ENCODE data around the gene C16orf89. TPM values are rescaled to one million over a fixed set of nuclear protein-coding genes. Genes with fewer than 3 reads are reported as not detected.

Gene C16orf89
- total and polyA plus RNA-seq, 10 of the 15 experiments (the other 5 are each of a cell fraction or from before 2014, with no cell fraction given), result not detected

DNA sequence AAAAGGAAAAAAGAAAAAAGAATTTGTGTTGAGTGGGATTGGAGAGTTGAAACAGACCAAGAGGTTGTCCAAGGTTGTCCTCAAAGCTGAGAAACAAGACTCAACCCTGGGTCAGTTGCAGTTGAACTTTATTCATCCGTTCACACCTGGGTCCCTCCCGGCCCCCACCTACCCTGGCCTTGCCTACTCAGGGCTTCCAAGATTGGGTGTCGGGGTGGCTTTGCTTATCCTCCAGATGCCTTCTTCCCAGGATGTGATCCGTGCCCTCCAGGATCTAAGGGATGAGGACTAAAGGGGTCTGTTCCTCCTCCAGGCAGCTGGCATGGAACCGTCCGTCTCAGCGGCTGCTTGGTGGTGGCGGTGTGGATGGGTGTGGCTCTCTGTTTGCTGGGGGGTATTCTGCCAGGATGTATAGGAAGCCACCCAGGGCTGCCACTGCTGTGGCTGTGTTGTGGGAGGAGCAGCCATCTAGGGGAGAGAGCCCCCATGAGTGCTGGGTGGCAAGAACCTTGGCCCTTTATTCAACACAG, 21.7 kb downstream of the C16orf89 start:
- no peaks in the 10 kb centered on the region for H3K27me3 ChIP-seq (replicated peaks in 1 of 2; ENCODE audit: control insufficient read depth in 2 of 2, insufficient read depth in 2 of 2, low read length in 1 of 2)
- H3K4me3 ChIP-seq, result no peak overlapping the region
- in situ Hi-C loops (cut with MboI) (no loop called here), intact Hi-C loops (cut with micrococcal nuclease; ENCODE audit: unreplicated experiment) (no loop called here)
- ChIA-PET CTCF (interaction anchor here (1.6 kb wide), 1 partner anchor 12 kb away, joined by 4 read pairs; no protein-coding TSS in a partner anchor), SMC1A (ENCODE audit: uncharacterized antibody, unreplicated experiment) (no interaction called here), RAD21 (ENCODE audit: unreplicated experiment) (no interaction called here), POLR2A (interaction anchor here (1.2 kb wide), 1 partner anchor 10 kb away, joined by 3 read pairs; the partner anchor contains the start of gene NAGPA)
- H3K79me2 ChIP-seq (ENCODE audit: control insufficient read depth, insufficient read depth, low read length), result no peaks in the 10 kb centered on the region
- H3K27ac ChIP-seq (ENCODE audit: control insufficient read depth, insufficient read depth), result no peak overlapping the region
- no peaks in the 10 kb centered on the region for H3K36me3 ChIP-seq (ENCODE audit: control insufficient read depth in 2 of 2, insufficient read depth in 2 of 2, low read length in 1 of 2)
- H3K4me2 ChIP-seq (ENCODE audit: control insufficient read depth, insufficient read depth), result no peak overlapping the region
- H3K9me3 ChIP-seq (replicated peaks; ENCODE audit: control insufficient read depth, insufficient read depth, low read length), result no peaks in the 10 kb centered on the region; the same call in 1 of the 3 replicates
- FAIRE-seq (no peak), ATAC-seq (no peak), DNase-seq (ENCODE audit: low read depth, low spot score) (no peak)
- no TSS peak for BruUV-seq (replicated peaks)
- H2AFZ ChIP-seq (ENCODE audit: control insufficient read depth, low read depth, low read length), result no peak overlapping the region
- no peak overlapping the region for H3K9ac ChIP-seq (ENCODE audit: control insufficient read depth, insufficient read depth, low read length)
- H4K20me1 ChIP-seq (ENCODE audit: control insufficient read depth, insufficient read depth), result no peaks in the 10 kb centered on the region
- WGBS (ENCODE audit: insufficient coverage, insufficient replicate concordance, low lambda C conversion rate, missing lambda C conversion rate), result 86% methylated on average over 8 of the region's 8 CpGs
- no peak for TF ChIP-seq MEF2A (IDR thresholded peaks at IDR 0.05; ENCODE audit: insufficient read depth, low read depth, low read length)
- TF ChIP-seq POLR2AphosphoS5 (IDR thresholded peaks at IDR 0.05; ENCODE audit: low read length), result no peak
- TF ChIP-seq NFYA (IDR thresholded peaks at IDR 0.05; ENCODE audit: borderline replicate concordance, low read depth, low read length), result no peak
- no peak for TF ChIP-seq FOXM1 (IDR thresholded peaks at IDR 0.05; ENCODE audit: low read depth, low read length)
- no peak for TF ChIP-seq ZNF622 (IDR thresholded peaks at IDR 0.05)
- TF ChIP-seq RCOR1 (conservative IDR thresholded peaks at IDR 0.05; ENCODE audit: low read depth, low read length), result no peak
- TF ChIP-seq ZBTB40 (IDR thresholded peaks at IDR 0.05; ENCODE audit: borderline replicate concordance), result no peak
- no peak for TF ChIP-seq HSF1 (IDR thresholded peaks at IDR 0.05; ENCODE audit: low read depth, low read length)
- TF ChIP-seq, protein P1, sequence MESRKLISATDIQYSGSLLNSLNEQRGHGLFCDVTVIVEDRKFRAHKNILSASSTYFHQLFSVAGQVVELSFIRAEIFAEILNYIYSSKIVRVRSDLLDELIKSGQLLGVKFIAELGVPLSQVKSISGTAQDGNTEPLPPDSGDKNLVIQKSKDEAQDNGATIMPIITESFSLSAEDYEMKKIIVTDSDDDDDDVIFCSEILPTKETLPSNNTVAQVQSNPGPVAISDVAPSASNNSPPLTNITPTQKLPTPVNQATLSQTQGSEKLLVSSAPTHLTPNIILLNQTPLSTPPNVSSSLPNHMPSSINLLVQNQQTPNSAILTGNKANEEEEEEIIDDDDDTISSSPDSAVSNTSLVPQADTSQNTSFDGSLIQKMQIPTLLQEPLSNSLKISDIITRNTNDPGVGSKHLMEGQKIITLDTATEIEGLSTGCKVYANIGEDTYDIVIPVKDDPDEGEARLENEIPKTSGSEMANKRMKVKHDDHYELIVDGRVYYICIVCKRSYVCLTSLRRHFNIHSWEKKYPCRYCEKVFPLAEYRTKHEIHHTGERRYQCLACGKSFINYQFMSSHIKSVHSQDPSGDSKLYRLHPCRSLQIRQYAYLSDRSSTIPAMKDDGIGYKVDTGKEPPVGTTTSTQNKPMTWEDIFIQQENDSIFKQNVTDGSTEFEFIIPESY (IDR thresholded peaks at IDR 0.05), result no peak
- no peak for TF ChIP-seq ZZZ3 (IDR thresholded peaks at IDR 0.05; ENCODE audit: control insufficient read depth, insufficient read length, low read depth)
- no peak for TF ChIP-seq ZSCAN29 (IDR thresholded peaks at IDR 0.05)
- TF ChIP-seq POU2F2 (IDR thresholded peaks at IDR 0.05; ENCODE audit: borderline replicate concordance, low read depth, low read length), result no peak
- no peak for TF ChIP-seq RAD21 (IDR thresholded peaks at IDR 0.05; ENCODE audit: insufficient read depth, low read depth, low read length)
- no peak for TF ChIP-seq SREBF2 (IDR thresholded peaks at IDR 0.05; ENCODE audit: low read length)
- no peak for TF ChIP-seq TCF7 (IDR thresholded peaks at IDR 0.05; ENCODE audit: borderline replicate concordance)
- peaks cover 26% of the 10 kb centered on the region for H3K4me1 ChIP-seq (ENCODE audit: control insufficient read depth, insufficient read depth, low read length)

All from GM12878 (cell line).